K562 (cell line): ENCODE measurements around the gene RNASE8. TPM values are rescaled to one million over a fixed set of nuclear protein-coding genes. Genes with fewer than 3 reads are reported as not detected.

ENCODE experiments used
- BHLHE40 ChIP-seq: IDR thresholded peaks from 2 replicates; pipeline ENCODE4 v1.6.1; 2011; ENCODE audit warnings: low read length, improper control_type of control experiment
- GABPB1 ChIP-seq: sonication (generic); formaldehyde crosslinking; IDR thresholded peaks from 2 replicates; pipeline ENCODE4 v1.8.0; 2022; ENCODE audit warnings: mild to moderate bottlenecking, missing genetic modification reagents
- HNRNPH1 ChIP-seq: fragments of 200-400 bp; formaldehyde crosslinking; optimal IDR thresholded peaks from 2 replicates; pipeline ENCODE3; 2017; ENCODE audit warnings: low read depth, mild to moderate bottlenecking, low read length, moderate library complexity
- KLF1 ChIP-seq: fragments of 450-650 bp; IDR thresholded peaks from 2 replicates; pipeline ENCODE4 v1.6.1; 2016; ENCODE audit warnings: missing genetic modification characterization, missing compliant biosample characterization
- NR1H2 ChIP-seq: sonication (generic); formaldehyde crosslinking; IDR thresholded peaks from 2 replicates; pipeline ENCODE4 v1.4.0; 2020; ENCODE audit warnings: mild to moderate bottlenecking, missing genetic modification reagents
- PHF8 ChIP-seq: fragments of 200-600 bp; sonication (generic); IDR thresholded peaks from 2 replicates; pipeline ENCODE4 v1.6.1; 2012; ENCODE audit warnings: mixed run types, mild to moderate bottlenecking, inconsistent platforms, low read length, moderate library complexity, borderline replicate concordance
- RBBP5 ChIP-seq: fragments of 200-600 bp; sonication (generic); IDR thresholded peaks from 2 replicates; pipeline ENCODE4 v1.6.1; 2012; ENCODE audit warnings: borderline replicate concordance, mild to moderate bottlenecking, low read length, control low read depth, inconsistent platforms; ENCODE audit not compliant: insufficient read depth, poor library complexity, severe bottlenecking
- RBFOX2 ChIP-seq: fragments of 200-400 bp; formaldehyde crosslinking; IDR thresholded peaks from 2 replicates; pipeline ENCODE4 v1.6.1; 2017; ENCODE audit warnings: low read depth, mild to moderate bottlenecking, low read length, moderate library complexity
- RBM17 ChIP-seq: fragments of 200-400 bp; formaldehyde crosslinking; IDR thresholded peaks from 2 replicates; pipeline ENCODE4 v1.6.1; 2017; ENCODE audit warnings: low read depth, mild to moderate bottlenecking, low read length, borderline replicate concordance
- STAT5A ChIP-seq: IDR thresholded peaks from 2 replicates; pipeline ENCODE4 v1.6.1; 2012; ENCODE audit warnings: low read length, inconsistent platforms, borderline replicate concordance
- ZNF23 ChIP-seq: fragments of 250-450 bp; sonication (Bioruptor Pico); IDR thresholded peaks from 2 replicates; pipeline ENCODE4 v1.4.0; 2020; ENCODE audit warnings: mild to moderate bottlenecking
- polyA plus RNA-seq, 8 experiments: library from polyadenylated mRNA; depleted of rRNA in 4 of 8; stranded (reverse) in 5 of 8; unstranded in 3 of 8; fragments of >200 nt; fragmentation: Nextera tagmentation in 2 of 8; fragmentation: Illumina TruSeq in 1 of 8; extraction: Ambion mirVana in 2 of 8; extraction: Trizol in 1 of 8; gene quantifications; 2 replicates each; pipeline versions ENCODE4 v1.2.1 to v1.2.3, GENCODE V29; 2011 to 2014; ENCODE audit warnings: inconsistent platforms in 1 of 8, missing spikeins in 1 of 8
- total RNA-seq, 7 experiments: library from RNA; depleted of rRNA in 6 of 7; stranded (reverse); fragments of >200 nt in 6 of 7; fragmentation: Illumina TruSeq in 2 of 7; extraction: Trizol in 2 of 7; gene quantifications; 2 replicates each; pipeline versions ENCODE4 v1.2.1 to v1.2.3, GENCODE V29; 2011 to 2021; ENCODE audit warnings: low replicate concordance in 1 of 7
- TF ChIP-seq, protein P1 (sequence below): fragments of 250-450 bp; sonication (Bioruptor Pico); IDR thresholded peaks from 2 replicates; pipeline ENCODE4 v1.4.0; 2020; ENCODE audit warnings: mild to moderate bottlenecking, moderate library complexity, borderline replicate concordance
- TF ChIP-seq, protein P2 (sequence below): sonication (generic); formaldehyde crosslinking; IDR thresholded peaks from 2 replicates; pipeline ENCODE4 v1.8.1; 2023; ENCODE audit warnings: mild to moderate bottlenecking, missing genetic modification reagents
- TF ChIP-seq, protein P3 (sequence below): sonication (generic); formaldehyde crosslinking; IDR thresholded peaks from 2 replicates; pipeline ENCODE4 v1.8.0; 2022; ENCODE audit warnings: mild to moderate bottlenecking, missing genetic modification reagents
- TF ChIP-seq, protein P4 (sequence below): fragments of 250-450 bp; sonication (Bioruptor Pico); IDR thresholded peaks from 2 replicates; pipeline ENCODE4 v1.8.0; 2021; ENCODE audit warnings: moderate library complexity, mild to moderate bottlenecking, inconsistent platforms
- TF ChIP-seq, protein P5 (sequence below): sonication (generic); formaldehyde crosslinking; IDR thresholded peaks from 2 replicates; pipeline ENCODE4 v1.9.0; 2022; ENCODE audit warnings: mild to moderate bottlenecking, missing genetic modification reagents
- TF ChIP-seq, protein P6 (sequence below): sonication (generic); IDR thresholded peaks from 2 replicates; pipeline ENCODE4 v1.6.1; 2016

RNASE8 gene
- total and polyA plus RNA-seq, 9 of the 15 experiments (the other 6 are each of a cell fraction or from before 2014, with no cell fraction given), result not detected

DNA sequence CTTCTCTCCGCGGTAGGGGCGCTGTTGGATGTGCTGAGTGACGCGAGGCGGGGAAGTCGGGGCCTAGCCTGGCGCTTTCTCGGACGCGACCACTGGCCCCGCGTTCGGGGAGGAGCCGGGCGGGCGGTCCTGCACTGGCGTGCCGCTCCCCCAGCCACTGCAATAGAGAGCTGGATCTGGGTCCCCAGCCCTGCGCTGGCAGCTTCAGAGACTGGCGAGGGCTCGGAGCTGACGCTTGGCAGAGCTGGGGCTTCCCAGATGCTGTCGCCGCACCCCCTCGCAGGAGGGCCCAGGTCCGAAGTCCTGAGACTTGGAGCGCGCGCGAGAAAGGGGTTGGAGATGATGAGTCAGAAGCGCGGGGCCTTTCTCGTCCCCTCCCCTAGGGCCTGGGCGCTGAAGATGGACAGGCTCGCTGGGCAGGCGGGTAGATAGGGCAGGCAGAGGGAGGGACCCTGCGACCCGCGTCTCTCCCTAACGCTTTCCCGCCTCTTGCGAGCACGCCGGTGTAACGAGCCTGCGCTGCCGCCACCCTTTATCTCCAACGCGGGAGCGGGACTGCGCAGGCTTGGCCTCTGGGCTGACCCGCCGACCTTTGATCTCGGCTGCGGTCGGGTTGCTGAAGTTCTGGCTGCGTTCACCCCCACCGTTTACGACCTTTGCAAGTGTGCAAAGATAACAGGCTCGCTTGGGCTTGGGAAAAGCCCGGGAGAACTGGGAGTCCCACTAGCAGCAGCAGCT, 46.3 kb downstream of the RNASE8 start (continued):
- TF ChIP-seq, protein P1, sequence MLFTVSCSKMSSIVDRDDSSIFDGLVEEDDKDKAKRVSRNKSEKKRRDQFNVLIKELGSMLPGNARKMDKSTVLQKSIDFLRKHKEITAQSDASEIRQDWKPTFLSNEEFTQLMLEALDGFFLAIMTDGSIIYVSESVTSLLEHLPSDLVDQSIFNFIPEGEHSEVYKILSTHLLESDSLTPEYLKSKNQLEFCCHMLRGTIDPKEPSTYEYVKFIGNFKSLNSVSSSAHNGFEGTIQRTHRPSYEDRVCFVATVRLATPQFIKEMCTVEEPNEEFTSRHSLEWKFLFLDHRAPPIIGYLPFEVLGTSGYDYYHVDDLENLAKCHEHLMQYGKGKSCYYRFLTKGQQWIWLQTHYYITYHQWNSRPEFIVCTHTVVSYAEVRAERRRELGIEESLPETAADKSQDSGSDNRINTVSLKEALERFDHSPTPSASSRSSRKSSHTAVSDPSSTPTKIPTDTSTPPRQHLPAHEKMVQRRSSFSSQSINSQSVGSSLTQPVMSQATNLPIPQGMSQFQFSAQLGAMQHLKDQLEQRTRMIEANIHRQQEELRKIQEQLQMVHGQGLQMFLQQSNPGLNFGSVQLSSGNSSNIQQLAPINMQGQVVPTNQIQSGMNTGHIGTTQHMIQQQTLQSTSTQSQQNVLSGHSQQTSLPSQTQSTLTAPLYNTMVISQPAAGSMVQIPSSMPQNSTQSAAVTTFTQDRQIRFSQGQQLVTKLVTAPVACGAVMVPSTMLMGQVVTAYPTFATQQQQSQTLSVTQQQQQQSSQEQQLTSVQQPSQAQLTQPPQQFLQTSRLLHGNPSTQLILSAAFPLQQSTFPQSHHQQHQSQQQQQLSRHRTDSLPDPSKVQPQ (CRISPR knock-in tag), result no peak
- TF ChIP-seq, protein P2, sequence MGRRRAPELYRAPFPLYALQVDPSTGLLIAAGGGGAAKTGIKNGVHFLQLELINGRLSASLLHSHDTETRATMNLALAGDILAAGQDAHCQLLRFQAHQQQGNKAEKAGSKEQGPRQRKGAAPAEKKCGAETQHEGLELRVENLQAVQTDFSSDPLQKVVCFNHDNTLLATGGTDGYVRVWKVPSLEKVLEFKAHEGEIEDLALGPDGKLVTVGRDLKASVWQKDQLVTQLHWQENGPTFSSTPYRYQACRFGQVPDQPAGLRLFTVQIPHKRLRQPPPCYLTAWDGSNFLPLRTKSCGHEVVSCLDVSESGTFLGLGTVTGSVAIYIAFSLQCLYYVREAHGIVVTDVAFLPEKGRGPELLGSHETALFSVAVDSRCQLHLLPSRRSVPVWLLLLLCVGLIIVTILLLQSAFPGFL (CRISPR knock-in tag), result no peak
- TF ChIP-seq RBFOX2 (peak; percentile 93), RBM17 (no peak), NR1H2 (CRISPR knock-in tag) (peak; percentile 94), RBBP5 (peak; percentile 48), STAT5A (no peak), BHLHE40 (peak; percentile 92), KLF1 (tag) (no peak), GABPB1 (CRISPR knock-in tag) (peak; percentile 71), HNRNPH1 (no peak), PHF8 (peak; percentile 83; the same call in 1 of the 2 replicates), ZNF23 (CRISPR knock-in tag) (no peak)
- TF ChIP-seq, protein P3, sequence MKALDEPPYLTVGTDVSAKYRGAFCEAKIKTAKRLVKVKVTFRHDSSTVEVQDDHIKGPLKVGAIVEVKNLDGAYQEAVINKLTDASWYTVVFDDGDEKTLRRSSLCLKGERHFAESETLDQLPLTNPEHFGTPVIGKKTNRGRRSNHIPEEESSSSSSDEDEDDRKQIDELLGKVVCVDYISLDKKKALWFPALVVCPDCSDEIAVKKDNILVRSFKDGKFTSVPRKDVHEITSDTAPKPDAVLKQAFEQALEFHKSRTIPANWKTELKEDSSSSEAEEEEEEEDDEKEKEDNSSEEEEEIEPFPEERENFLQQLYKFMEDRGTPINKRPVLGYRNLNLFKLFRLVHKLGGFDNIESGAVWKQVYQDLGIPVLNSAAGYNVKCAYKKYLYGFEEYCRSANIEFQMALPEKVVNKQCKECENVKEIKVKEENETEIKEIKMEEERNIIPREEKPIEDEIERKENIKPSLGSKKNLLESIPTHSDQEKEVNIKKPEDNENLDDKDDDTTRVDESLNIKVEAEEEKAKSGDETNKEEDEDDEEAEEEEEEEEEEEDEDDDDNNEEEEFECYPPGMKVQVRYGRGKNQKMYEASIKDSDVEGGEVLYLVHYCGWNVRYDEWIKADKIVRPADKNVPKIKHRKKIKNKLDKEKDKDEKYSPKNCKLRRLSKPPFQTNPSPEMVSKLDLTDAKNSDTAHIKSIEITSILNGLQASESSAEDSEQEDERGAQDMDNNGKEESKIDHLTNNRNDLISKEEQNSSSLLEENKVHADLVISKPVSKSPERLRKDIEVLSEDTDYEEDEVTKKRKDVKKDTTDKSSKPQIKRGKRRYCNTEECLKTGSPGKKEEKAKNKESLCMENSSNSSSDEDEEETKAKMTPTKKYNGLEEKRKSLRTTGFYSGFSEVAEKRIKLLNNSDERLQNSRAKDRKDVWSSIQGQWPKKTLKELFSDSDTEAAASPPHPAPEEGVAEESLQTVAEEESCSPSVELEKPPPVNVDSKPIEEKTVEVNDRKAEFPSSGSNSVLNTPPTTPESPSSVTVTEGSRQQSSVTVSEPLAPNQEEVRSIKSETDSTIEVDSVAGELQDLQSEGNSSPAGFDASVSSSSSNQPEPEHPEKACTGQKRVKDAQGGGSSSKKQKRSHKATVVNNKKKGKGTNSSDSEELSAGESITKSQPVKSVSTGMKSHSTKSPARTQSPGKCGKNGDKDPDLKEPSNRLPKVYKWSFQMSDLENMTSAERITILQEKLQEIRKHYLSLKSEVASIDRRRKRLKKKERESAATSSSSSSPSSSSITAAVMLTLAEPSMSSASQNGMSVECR (CRISPR knock-in tag), result peak; percentile 9; the same call in 1 of the 2 replicates
- TF ChIP-seq, protein P4, sequence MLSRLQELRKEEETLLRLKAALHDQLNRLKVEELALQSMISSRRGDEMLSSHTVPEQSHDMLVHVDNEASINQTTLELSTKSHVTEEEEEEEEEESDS (CRISPR knock-in tag), result no peak
- TF ChIP-seq, protein P5, sequence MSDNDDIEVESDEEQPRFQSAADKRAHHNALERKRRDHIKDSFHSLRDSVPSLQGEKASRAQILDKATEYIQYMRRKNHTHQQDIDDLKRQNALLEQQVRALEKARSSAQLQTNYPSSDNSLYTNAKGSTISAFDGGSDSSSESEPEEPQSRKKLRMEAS (CRISPR knock-in tag), result peak; percentile 93
- TF ChIP-seq, protein P6, sequence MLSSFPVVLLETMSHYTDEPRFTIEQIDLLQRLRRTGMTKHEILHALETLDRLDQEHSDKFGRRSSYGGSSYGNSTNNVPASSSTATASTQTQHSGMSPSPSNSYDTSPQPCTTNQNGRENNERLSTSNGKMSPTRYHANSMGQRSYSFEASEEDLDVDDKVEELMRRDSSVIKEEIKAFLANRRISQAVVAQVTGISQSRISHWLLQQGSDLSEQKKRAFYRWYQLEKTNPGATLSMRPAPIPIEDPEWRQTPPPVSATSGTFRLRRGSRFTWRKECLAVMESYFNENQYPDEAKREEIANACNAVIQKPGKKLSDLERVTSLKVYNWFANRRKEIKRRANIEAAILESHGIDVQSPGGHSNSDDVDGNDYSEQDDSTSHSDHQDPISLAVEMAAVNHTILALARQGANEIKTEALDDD, result no peak
